ENCODE measurements around the gene STRN3. TPM values are rescaled to one million over a fixed set of nuclear protein-coding genes. Genes with fewer than 3 reads are reported as not detected.

STRN3 gene
- total and polyA plus RNA-seq, 2 of the 8 experiments (the other 6 are each of a cell fraction or from before 2014, with no cell fraction given), result 8.7 to 38.1 TPM

GRCh38 chr14:31051023-31051422, 24.8 kb upstream of the STRN3 start (continued):
- no peak for TF ChIP-seq CHD7 (IDR thresholded peaks at IDR 0.05; ENCODE audit: insufficient replicate concordance, low read length)
- TF ChIP-seq CHD2 (IDR thresholded peaks at IDR 0.05; ENCODE audit: low read length), result no peak
- TF ChIP-seq BRCA1 (IDR thresholded peaks at IDR 0.05; ENCODE audit: low read depth, low read length), result no peak
- TF ChIP-seq RFX5 (IDR thresholded peaks at IDR 0.05; ENCODE audit: borderline replicate concordance, low read depth, low read length), result no peak
- TF ChIP-seq POLR2AphosphoS5 (IDR thresholded peaks at IDR 0.05; ENCODE audit: low read depth, low read length), result no peak
- no peak for TF ChIP-seq RNF2 (IDR thresholded peaks at IDR 0.05; ENCODE audit: borderline replicate concordance, low read depth, low read length, missing control alignments, poor library complexity, severe bottlenecking)
- no peak for TF ChIP-seq EGR1 (IDR thresholded peaks at IDR 0.05; ENCODE audit: borderline replicate concordance, low read depth, low read length)
- TF ChIP-seq SP4 (IDR thresholded peaks at IDR 0.05; ENCODE audit: low read length), result no peak

Measured in H1 (cell line).